Measurements from ENCODE around the gene AGFG1.

Gene AGFG1

DNA sequence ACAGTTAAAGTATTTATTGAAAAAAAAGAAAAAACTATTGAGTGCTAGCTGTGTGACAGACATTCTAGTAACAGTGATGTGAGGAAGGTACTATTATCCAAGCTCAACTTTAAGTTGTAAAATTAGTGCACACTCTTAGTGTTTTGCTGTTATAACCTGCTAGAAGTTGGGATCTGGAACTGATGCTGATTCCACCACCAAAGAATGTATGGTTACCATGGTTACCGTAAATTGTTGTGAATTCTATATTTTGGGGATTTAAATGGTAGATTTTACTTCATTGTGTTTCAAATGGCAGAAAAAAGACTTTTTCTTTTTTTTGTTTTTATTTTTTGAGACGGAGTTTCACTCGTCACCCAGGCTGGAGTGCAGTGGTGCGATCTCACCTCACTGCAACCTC, 5.3 kb downstream of the AGFG1 start:
- Histone ChIP-seq H3K4me3 (ENCODE audit: low read depth, low read length) (no peak overlapping the region), H3K27me3 (ENCODE audit: control insufficient read depth, insufficient read depth, low read length) (no peaks in the 10 kb centered on the region), H3K36me3 (ENCODE audit: control insufficient read depth, insufficient read depth, low read length) (no peaks in the 10 kb centered on the region), H3K9ac (ENCODE audit: low read depth, low read length) (no peak overlapping the region), H3K27ac (ENCODE audit: low read depth, low read length) (no peak overlapping the region), H3K9me3 (ENCODE audit: control insufficient read depth, insufficient read depth, low read length) (no peaks in the 10 kb centered on the region), H3K4me1 (ENCODE audit: control insufficient read depth, insufficient read depth, low read length) (peaks cover 11% of the 10 kb centered on the region; the same call in 1 of the 2 replicates)

DNA sequence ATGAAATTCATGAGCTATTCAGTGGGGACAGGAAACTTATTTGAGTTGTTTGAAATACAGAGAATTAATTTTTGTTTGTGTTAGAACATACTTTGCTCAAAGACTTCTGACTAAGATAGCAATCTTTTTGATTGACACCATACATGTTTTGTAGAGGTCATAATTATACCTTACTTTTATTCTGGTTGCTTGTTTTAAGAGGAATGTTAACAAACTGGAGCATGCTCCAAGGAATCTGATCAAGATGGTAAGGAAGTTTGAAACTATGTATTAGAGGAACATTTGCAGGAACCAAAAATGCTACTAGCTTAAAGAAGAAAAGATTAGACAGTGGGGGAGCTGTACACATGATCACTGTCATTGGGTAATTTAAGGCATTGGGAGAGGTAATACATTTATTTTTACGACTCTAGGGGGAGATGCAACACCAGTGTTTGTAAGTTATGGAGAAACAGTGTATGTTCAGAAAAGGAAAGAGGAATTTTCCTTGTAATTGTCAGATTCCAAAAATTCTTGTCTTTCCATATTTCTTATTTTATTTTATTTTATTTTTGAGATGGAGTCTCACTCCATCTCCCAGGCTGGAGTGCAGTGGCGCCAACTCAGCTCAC, 8.0 kb downstream of the AGFG1 start:
- H3K36me3 ChIP-seq (ENCODE audit: control insufficient read depth, insufficient read depth, low read length), result no peaks in the 10 kb centered on the region
- H3K4me3 ChIP-seq (ENCODE audit: low read depth, low read length), result no peak overlapping the region
- no peak overlapping the region for H3K27ac ChIP-seq (ENCODE audit: low read depth, low read length)
- H3K9me3 ChIP-seq (ENCODE audit: control insufficient read depth, insufficient read depth, low read length), result no peaks in the 10 kb centered on the region
- H3K9ac ChIP-seq (ENCODE audit: low read depth, low read length), result no peak overlapping the region
- H3K4me1 ChIP-seq (ENCODE audit: control insufficient read depth, insufficient read depth, low read length), result no peaks in the 10 kb centered on the region; the same call in 1 of the 2 replicates
- H3K27me3 ChIP-seq (ENCODE audit: control insufficient read depth, insufficient read depth, low read length), result no peaks in the 10 kb centered on the region

DNA sequence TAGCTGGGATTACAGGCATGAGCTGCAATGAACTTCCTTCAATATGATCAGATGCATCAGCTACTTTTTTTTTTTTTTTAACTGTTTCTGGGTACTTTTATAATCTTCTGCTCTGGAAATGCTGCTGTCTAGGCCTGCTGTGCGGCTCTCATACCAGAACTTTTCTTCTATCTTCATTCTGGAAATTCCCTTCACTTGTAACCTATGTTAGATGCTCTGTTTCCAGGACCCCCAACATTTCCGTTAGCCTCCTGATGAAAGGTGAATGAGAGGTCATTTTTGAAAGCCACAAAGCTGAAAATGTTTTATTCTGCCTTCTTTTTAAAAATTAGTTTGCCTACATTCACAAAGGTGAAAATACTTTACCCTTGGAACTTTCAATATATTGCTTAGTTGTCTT, 8.6 kb downstream of the AGFG1 start:
- Histone ChIP-seq H3K4me1 (ENCODE audit: control insufficient read depth, insufficient read depth, low read length) (no peaks in the 10 kb centered on the region; the same call in 1 of the 2 replicates), H3K27ac (ENCODE audit: low read depth, low read length) (no peak overlapping the region), H3K4me3 (ENCODE audit: low read depth, low read length) (no peak overlapping the region), H3K27me3 (ENCODE audit: control insufficient read depth, insufficient read depth, low read length) (no peaks in the 10 kb centered on the region), H3K36me3 (ENCODE audit: control insufficient read depth, insufficient read depth, low read length) (no peaks in the 10 kb centered on the region), H3K9ac (ENCODE audit: low read depth, low read length) (no peak overlapping the region), H3K9me3 (ENCODE audit: control insufficient read depth, insufficient read depth, low read length) (no peaks in the 10 kb centered on the region)

DNA sequence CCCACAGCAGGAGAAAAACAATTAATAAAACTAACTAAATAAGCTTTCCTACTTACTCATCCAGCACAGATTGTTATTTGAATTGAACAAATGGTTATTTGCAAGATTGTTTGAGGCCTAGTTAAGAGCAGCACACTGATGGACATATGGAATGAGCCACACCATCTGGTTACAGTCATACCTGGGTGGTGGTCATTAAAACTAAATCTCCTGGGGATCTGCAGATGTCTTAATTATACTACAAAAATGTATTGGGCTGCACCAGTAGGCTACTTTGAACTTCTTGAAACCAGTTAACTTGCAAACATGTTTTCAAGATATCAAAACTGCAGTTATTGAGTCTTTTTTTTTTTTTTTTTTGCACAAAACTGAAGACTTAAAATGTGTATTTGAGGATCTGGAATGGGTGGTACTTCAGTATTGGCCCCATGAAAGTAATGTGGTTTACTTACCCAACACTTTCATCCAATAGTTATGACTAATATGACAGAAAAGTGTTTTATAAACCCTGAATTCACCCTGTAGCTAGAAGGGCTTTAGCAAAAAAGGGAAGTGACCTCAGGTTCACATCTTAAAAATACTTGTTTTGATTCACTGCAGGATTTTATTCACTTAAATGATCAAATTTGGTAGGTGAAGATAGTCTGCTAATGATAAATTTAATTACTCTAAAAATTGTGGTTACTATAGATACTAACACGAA, 10.8 kb downstream of the AGFG1 start:
- Histone ChIP-seq H3K36me3 (ENCODE audit: control insufficient read depth, insufficient read depth, low read length) (no peaks in the 10 kb centered on the region), H3K27ac (ENCODE audit: low read depth, low read length) (no peak overlapping the region), H3K9me3 (ENCODE audit: control insufficient read depth, insufficient read depth, low read length) (no peaks in the 10 kb centered on the region), H3K4me1 (ENCODE audit: control insufficient read depth, insufficient read depth, low read length) (no peaks in the 10 kb centered on the region; the same call in 1 of the 2 replicates), H3K27me3 (ENCODE audit: control insufficient read depth, insufficient read depth, low read length) (no peaks in the 10 kb centered on the region), H3K4me3 (ENCODE audit: low read depth, low read length) (no peak overlapping the region), H3K9ac (ENCODE audit: low read depth, low read length) (no peak overlapping the region)

DNA sequence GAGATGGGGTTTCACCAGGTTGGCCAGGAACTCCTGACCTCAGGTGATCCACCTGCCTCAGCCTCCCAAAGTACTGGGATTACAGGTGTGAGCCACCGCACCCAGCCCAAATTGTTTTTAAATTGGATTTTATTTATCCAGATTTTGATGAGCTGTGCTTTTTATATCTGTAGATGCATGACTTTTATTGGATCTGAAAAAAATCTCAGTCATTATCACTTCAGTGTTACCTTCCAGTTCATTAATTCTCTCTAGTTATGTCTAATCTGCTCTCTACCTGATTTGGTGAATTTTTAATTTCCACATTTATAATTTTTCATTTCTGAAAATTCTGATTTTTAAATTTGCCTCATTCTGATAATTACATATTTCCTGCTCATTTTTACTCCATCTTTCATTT, 13.5 kb downstream of the AGFG1 start:
- Histone ChIP-seq H3K27me3 (ENCODE audit: control insufficient read depth, insufficient read depth, low read length) (no peaks in the 10 kb centered on the region), H3K27ac (ENCODE audit: low read depth, low read length) (no peak overlapping the region), H3K9ac (ENCODE audit: low read depth, low read length) (no peak overlapping the region), H3K4me3 (ENCODE audit: low read depth, low read length) (no peak overlapping the region), H3K9me3 (ENCODE audit: control insufficient read depth, insufficient read depth, low read length) (no peaks in the 10 kb centered on the region), H3K4me1 (ENCODE audit: control insufficient read depth, insufficient read depth, low read length) (no peaks in the 10 kb centered on the region; the same call in 1 of the 2 replicates), H3K36me3 (ENCODE audit: control insufficient read depth, insufficient read depth, low read length) (no peaks in the 10 kb centered on the region)

DNA sequence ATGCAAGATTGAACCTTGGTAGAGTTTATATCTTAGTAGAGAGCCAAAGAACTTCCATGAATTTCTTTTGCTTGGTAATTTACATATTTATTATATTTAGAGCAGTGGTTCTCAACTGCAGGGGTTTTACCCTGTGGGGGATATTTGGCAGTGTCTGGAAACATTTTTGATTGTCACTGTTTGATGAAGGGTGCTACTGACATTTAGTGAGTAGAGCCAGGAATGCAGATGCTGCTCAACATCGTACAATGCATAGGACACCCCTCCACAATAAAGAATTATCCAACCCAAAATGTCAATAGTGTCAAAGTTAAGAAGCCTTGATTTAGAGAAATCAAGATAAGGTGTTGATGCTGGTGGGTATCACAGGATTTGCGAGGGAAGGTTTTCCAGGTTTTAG, 14.7 kb downstream of the AGFG1 start:
- H3K27ac ChIP-seq (ENCODE audit: low read depth, low read length), result no peak overlapping the region
- H3K4me3 ChIP-seq (ENCODE audit: low read depth, low read length), result no peak overlapping the region
- no peaks in the 10 kb centered on the region for H3K27me3 ChIP-seq (ENCODE audit: control insufficient read depth, insufficient read depth, low read length)
- H3K9ac ChIP-seq (ENCODE audit: low read depth, low read length), result no peak overlapping the region
- no peaks in the 10 kb centered on the region for H3K9me3 ChIP-seq (ENCODE audit: control insufficient read depth, insufficient read depth, low read length)
- H3K4me1 ChIP-seq (ENCODE audit: control insufficient read depth, insufficient read depth, low read length), result no peaks in the 10 kb centered on the region; the same call in 1 of the 2 replicates
- H3K36me3 ChIP-seq (ENCODE audit: control insufficient read depth, insufficient read depth, low read length), result no peaks in the 10 kb centered on the region

DNA sequence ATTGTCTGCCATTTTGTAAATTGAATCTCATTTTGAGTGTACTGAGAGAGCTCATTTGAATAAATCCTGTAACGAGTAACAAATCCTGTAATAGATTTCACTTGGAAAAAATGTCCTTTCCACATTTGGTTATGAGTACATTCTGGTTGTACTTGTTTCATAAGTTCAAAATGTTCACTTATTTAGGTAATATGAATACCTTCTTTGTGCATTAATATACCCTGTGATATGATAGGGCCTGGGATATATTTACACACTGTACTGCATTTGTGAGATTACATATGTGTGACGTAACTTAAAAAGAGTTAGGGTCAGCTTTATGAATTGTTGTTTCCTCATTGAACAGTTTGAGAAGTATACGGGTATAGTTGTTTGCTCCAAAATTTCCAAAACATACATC, 16.1 kb downstream of the AGFG1 start:
- Histone ChIP-seq H3K9me3 (ENCODE audit: control insufficient read depth, insufficient read depth, low read length) (no peaks in the 10 kb centered on the region), H3K4me1 (ENCODE audit: control insufficient read depth, insufficient read depth, low read length) (no peaks in the 10 kb centered on the region; the same call in none of the 2 replicates), H3K36me3 (ENCODE audit: control insufficient read depth, insufficient read depth, low read length) (peaks cover 8% of the 10 kb centered on the region), H3K27me3 (ENCODE audit: control insufficient read depth, insufficient read depth, low read length) (no peaks in the 10 kb centered on the region), H3K4me3 (ENCODE audit: low read depth, low read length) (no peak overlapping the region), H3K9ac (ENCODE audit: low read depth, low read length) (no peak overlapping the region), H3K27ac (ENCODE audit: low read depth, low read length) (no peak overlapping the region)

DNA sequence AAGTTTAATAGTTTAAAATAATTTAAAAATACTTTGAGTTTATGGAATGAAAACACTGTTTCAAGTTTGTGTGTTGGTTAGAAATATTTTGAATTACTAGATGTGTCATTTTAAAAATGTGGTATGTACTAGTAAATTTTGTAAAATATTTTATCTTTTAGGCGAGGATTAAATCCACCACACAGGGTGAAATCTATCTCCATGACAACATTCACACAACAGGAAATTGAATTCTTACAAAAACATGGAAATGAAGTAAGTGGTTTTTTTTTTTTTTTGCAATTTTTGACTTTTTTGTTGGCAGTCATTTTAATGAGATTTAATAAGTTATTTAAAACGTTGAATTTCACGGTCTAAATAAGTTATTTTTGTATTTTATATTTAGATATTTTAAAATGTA, 19.4 kb downstream of the AGFG1 start:
- Histone ChIP-seq H3K4me1 (ENCODE audit: control insufficient read depth, insufficient read depth, low read length) (no peaks in the 10 kb centered on the region; the same call in none of the 2 replicates), H3K36me3 (ENCODE audit: control insufficient read depth, insufficient read depth, low read length) (peaks cover 24% of the 10 kb centered on the region), H3K27me3 (ENCODE audit: control insufficient read depth, insufficient read depth, low read length) (no peaks in the 10 kb centered on the region), H3K9me3 (ENCODE audit: control insufficient read depth, insufficient read depth, low read length) (no peaks in the 10 kb centered on the region), H3K9ac (ENCODE audit: low read depth, low read length) (no peak overlapping the region), H3K4me3 (ENCODE audit: low read depth, low read length) (no peak overlapping the region), H3K27ac (ENCODE audit: low read depth, low read length) (no peak overlapping the region)

DNA sequence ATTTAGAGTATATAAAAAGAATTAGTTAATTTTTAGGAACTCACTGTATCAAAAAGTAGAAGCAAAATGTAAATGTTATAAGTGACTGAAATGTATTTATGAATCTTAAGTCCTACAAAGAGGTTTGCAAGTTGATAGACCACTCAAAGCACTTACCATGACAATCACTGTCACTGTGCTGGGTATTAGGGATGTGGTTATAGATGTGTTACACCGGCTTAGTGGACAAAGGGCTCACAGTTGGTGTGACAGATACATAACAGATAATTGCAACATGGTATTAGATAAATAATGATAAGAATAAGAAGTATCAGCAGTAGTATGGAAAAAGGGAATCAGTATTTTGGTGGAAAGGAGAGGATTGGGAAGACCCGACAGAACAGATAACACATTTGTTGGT, 21.6 kb downstream of the AGFG1 start:
- Histone ChIP-seq H3K36me3 (ENCODE audit: control insufficient read depth, insufficient read depth, low read length) (peaks cover 24% of the 10 kb centered on the region), H3K27me3 (ENCODE audit: control insufficient read depth, insufficient read depth, low read length) (no peaks in the 10 kb centered on the region), H3K9ac (ENCODE audit: low read depth, low read length) (no peak overlapping the region), H3K4me1 (ENCODE audit: control insufficient read depth, insufficient read depth, low read length) (peaks cover 7% of the 10 kb centered on the region), H3K4me3 (ENCODE audit: low read depth, low read length) (no peak overlapping the region), H3K27ac (ENCODE audit: low read depth, low read length) (no peak overlapping the region), H3K9me3 (ENCODE audit: control insufficient read depth, insufficient read depth, low read length) (no peaks in the 10 kb centered on the region)

DNA sequence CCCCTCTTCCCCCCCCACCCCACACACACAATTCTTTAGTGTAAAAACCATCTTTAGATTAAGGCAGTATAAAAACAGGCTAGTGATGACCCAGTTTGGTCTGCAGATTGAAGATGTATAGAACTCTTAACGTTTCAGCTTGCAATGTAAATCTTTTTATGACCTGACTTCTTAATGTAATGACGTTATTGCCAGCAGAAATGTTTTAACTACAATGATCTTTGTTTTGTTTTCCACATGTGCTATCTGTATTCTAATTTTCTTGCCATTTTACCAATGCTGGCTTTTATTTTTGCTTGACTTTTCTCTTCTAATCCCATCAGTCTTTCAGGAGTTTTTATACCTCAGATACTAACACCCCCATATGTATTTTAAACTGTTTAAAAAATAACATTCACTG, 25.2 kb downstream of the AGFG1 start:
- H3K9me3 ChIP-seq (ENCODE audit: control insufficient read depth, insufficient read depth, low read length), result no peaks in the 10 kb centered on the region
- no peak overlapping the region for H3K9ac ChIP-seq (ENCODE audit: low read depth, low read length)
- H3K4me3 ChIP-seq (ENCODE audit: low read depth, low read length), result no peak overlapping the region
- no peaks in the 10 kb centered on the region for H3K27me3 ChIP-seq (ENCODE audit: control insufficient read depth, insufficient read depth, low read length)
- H3K4me1 ChIP-seq (ENCODE audit: control insufficient read depth, insufficient read depth, low read length), result peaks cover 7% of the 10 kb centered on the region
- H3K27ac ChIP-seq (ENCODE audit: low read depth, low read length), result no peak overlapping the region
- H3K36me3 ChIP-seq (ENCODE audit: control insufficient read depth, insufficient read depth, low read length), result peaks cover 24% of the 10 kb centered on the region

DNA sequence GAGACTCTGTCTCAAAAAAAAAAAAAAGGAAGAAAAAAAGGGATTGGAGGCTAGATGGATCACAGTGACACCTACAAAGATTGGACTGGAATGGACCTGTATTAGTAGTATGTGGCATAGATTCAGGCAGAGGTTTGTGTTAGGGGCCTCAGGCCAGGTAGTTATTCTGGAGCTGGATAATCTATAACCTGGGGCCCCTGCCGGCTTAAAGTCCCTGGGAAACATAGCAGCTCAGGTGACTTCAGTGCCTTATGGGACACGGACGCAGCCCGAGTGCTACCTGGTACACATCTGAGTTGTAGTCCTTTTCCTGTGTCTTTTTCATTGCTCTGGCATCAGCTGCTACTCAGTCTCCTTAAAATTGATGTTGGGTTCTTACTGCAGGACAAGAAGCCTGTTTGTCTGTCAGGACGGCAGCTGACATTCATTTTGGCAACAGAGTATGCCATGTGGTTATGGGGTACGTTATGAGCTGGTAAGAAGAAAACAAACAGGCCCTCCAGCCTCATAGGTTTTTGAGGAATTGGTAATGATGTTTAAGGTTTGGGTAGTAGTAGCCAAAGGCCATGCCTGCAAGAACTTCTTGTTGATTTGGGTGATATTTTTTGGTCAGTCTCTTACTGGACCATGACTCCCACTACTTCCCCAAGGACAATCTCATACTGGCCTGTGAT, 27.8 kb downstream of the AGFG1 start:
- Histone ChIP-seq H3K9ac (ENCODE audit: low read depth, low read length) (no peak overlapping the region), H3K27ac (ENCODE audit: low read depth, low read length) (no peak overlapping the region), H3K36me3 (ENCODE audit: control insufficient read depth, insufficient read depth, low read length) (peaks cover 1% of the 10 kb centered on the region; the same call in 1 of the 2 replicates), H3K9me3 (ENCODE audit: control insufficient read depth, insufficient read depth, low read length) (no peaks in the 10 kb centered on the region), H3K4me1 (ENCODE audit: control insufficient read depth, insufficient read depth, low read length) (peaks cover 20% of the 10 kb centered on the region; the same call in 1 of the 2 replicates), H3K4me3 (ENCODE audit: low read depth, low read length) (no peak overlapping the region), H3K27me3 (ENCODE audit: control insufficient read depth, insufficient read depth, low read length) (no peaks in the 10 kb centered on the region)
